Activated naive CD4-positive, alpha-beta T cell treated with Interleukin-2 at 50 U/mL for 16 hours (primary cell): ENCODE measurements around the gene ARMC3.
A peak's percentile ranks its signal among the peaks of the same experiment; 100 is the strongest.
"Not testable (repeated sequence)": the region's sequence is repeated elsewhere in the genome, so short reads cannot be mapped to it uniquely, and the experiment has no call there.

ENCODE experiments used
- DNase-seq: peaks from one replicate; pipeline ENCODE4 v3.0.0-alpha.2; 2020

ARMC3 gene

DNA sequence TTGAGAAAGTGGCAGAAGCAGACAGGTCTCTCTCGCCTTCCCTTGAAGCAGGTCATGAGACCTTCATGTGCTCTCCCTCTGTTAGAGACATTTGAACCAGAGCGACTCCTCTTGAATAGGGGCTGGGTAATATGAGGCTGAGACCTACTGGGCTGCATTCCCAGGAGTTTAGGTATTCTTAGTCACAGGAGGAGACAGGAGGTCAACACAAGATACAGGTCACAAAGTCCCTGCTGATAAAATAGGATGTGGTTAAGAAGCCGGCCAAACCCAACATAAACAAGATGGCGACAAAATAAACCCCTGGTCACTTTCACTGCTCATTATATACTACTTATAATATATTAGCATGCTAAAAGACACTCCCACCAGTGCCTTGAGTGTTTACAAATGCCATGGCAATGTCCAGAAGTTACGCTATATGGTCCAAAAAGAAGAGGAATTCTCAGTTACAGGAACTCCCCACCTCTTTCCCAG, 124.0 kb downstream of the ARMC3 start:
- no peak for DNase-seq

GRCh38 chr10:23053036-23053435, 125.2 kb downstream of the ARMC3 start:
- no peak for DNase-seq

GRCh38 chr10:23055424-23056185, 127.8 kb downstream of the ARMC3 start:
- DNase-seq, result no peak

- no peak for DNase-seq
Observed at GRCh38 chr10:23056186-23056579, 128.3 kb downstream of the ARMC3 start.

DNA sequence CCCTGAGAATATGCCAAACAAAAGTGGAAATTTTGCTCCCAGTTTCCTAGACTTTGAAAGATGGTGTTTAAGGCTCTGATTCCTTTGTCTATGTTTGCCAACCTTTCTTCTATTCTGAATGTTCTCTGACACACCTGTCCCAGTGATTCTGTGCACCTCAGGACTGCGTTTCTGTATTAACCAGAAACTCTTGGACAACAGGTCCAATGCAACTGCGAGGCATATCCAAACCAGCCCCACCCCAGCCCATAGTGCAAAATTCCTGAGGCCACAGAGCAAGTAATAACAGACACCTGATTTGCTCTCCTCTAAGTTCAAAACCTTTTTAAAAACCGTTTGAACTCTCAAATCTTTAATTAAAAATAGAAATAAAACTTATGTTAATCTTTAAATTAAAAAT, 130.5 kb downstream of the ARMC3 start:
- DNase-seq, result no peak

DNA sequence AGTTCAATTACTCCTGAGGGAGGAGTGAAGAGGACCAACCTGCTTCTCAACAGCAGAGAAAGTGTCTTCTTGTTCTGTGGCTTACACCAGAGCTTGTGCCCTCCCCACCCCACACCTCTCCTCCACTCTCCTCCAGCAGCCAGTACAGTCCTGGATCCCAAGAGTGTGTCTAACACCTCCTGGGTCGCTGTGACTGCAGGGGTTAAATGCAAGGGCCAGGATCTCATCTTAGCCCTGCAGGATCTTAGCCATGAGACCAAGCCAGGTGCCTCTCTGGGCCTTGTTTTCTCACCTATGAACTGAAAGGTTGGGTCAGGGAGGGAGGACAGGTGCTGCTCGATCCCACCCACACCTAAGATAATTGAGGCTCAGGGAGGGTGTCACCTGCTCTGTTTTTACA, 133.1 kb downstream of the ARMC3 start:
- DNase-seq, result no peak

- no peak for DNase-seq
Observed at GRCh38 chr10:23063045-23063972, 135.5 kb downstream of the ARMC3 start.

DNA sequence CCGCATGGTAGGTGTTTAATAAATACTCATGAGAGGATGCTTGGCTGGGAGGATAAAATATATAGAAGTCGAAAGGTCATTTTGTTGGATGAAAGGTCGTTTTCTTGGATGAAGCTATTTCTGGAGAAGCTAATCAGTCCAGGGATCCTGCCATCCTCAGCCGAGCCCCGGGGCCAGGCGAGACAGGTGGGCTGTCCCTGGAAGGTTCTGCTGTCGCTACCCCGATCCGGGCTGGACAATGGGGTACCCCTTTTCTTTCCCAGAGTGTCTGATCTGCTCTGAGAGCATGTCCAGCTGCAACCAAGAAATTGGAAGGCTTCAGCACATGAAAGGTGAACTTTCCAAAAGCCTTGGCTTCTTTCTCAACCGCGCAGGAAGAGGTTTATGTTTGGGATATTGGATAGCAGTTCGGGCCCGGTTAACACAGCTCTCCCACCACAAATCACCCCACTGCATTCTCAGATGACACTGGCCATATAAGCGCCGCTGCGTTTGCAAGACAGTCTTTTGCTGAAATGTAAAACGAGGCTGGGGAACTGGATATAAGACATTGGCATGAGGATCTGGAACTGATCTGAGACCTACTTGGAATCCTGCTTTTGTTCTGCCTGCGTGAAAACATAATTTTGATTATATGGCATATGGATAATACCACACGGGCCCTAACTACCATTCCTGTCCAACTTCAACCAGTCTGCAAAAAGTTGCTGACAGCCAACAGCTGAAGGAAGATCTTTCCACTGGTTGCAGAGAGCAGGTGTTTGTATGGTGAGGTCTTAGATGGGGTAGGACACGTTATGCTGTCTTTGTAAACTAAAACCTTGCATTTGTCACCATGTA, 136.3 kb downstream of the ARMC3 start:
- DNase-seq, result no peak

- DNase-seq, result not testable (repeated sequence)
Observed at GRCh38 chr10:23064813-23065114, 136.9 kb downstream of the ARMC3 start.

DNA sequence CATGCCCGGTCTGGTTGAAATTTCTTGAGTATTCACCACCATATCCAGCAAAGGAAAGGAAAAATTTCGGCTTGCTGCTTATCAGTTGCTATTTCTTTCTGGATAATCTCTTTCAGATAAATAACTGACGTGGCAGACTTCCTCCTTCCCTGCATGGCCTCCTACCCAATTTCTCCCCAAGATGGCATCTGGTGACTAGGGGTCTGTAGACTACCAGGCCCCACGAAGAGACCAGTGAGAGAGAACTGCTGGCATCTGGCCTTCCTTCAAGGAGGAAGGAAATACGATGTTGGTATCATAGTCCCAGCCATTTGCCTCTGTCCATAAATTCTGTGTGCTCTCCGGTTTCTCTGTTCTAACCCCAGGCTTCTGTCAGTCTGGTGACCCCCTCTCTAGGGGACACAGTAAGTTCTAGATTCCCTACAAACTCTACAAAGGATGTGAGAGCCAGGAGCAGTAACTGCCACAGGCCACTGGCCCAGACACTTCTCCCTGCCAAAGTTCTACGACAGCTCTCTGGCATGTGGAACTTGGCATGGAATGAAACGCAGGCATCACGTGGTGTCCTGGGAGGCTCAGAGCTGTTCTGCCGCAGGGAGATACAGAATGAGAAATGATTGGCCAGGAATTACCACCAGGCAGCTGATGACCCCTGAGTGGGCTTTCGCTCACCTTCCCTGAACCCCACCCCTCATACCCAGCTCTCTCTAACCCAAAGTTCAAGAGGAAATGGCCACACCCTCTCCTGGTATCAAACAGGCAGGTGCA, 137.5 kb downstream of the ARMC3 start:
- no peak for DNase-seq

GRCh38 chr10:23067337-23067736, 139.5 kb downstream of the ARMC3 start:
- DNase-seq, result no peak

- DNase-seq, result peak; percentile 65
Observed at GRCh38 chr10:23067939-23068775, 140.3 kb downstream of the ARMC3 start.

GRCh38 chr10:23069019-23069815, 141.4 kb downstream of the ARMC3 start:
- peak; percentile 7 for DNase-seq

- DNase-seq, result not testable (repeated sequence)
Observed at GRCh38 chr10:23070092-23070912, 142.4 kb downstream of the ARMC3 start.

- no peak for DNase-seq
Observed at GRCh38 chr10:23070913-23071218, 143.0 kb downstream of the ARMC3 start.

DNA sequence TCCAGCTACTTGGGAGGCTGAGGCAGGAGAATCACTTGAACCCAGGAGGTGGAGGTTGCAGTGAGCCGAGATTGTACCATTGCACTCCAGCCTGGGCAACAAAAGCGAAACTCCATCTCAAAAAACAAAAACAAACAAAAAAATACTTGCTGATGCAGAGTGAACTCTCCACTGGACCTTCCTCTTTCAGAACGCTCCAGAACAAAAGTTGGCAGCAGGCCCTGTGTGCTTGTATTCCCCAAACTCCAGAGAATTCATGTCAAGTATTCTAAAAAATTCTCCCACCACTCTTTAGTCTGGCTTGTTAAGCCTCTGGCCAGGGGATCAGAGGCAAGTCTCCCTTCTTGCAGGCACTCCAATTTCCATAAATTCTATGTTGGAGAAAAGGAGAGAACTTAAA, 144.7 kb downstream of the ARMC3 start:
- DNase-seq, result not testable (repeated sequence)

DNA sequence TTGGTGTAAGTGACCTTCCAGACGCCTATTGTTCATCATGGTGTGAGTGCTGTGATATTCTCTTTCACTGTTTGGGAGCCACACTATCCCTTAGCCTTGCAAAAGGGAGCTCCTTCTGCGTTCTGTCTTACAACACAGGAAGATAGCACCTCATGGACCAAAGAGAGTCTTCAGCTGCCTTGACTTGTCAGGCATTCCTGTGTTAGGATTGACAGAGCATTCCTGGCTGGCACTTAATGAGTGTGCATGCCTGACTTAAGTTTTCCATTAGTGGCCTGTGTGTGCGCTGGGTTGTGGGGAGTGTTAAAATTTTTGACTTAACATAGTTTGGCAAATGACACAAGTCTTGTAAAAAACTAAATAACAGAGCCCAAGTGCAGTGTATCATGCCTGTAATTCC, 145.7 kb downstream of the ARMC3 start:
- no peak for DNase-seq

GRCh38 chr10:23075672-23076071, 147.8 kb downstream of the ARMC3 start:
- no peak for DNase-seq

- DNase-seq, result no peak
Observed at GRCh38 chr10:23078114-23078513, 150.3 kb downstream of the ARMC3 start.

DNA sequence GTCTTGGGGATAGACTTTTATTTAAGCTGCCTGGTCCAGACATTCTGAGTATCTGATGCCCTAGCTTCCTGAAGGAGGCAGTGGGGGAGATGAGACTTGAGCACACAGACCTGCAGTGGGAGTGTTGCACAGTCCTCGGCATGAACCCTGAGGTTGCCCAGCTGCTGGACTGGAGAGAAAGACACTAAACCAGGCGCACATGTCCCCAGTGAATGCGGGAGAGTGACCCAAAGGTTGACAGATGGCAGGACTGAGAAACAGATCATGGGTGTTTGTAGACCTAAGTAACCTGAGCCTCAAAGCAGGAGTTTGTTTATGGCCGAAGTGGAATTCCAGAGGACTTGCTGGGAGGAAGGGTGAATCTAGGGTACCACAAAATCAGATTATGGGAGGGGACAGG, 151.8 kb downstream of the ARMC3 start:
- no peak for DNase-seq
